HG03354 (cell line): ENCODE data around the gene NAGK.
"Not testable (repeated sequence)": the region's sequence is repeated elsewhere in the genome, so short reads cannot be mapped to it uniquely, and the experiment has no call there.

Experiments
- ATAC-seq: cut with Tn5 transposase; IDR thresholded peaks from one replicate; pipeline ENCODE4 v1.9.1; 2021; ENCODE audit warnings: mild to moderate bottlenecking; ENCODE audit not compliant: unreplicated experiment, poor library complexity, severe bottlenecking

Gene NAGK

DNA sequence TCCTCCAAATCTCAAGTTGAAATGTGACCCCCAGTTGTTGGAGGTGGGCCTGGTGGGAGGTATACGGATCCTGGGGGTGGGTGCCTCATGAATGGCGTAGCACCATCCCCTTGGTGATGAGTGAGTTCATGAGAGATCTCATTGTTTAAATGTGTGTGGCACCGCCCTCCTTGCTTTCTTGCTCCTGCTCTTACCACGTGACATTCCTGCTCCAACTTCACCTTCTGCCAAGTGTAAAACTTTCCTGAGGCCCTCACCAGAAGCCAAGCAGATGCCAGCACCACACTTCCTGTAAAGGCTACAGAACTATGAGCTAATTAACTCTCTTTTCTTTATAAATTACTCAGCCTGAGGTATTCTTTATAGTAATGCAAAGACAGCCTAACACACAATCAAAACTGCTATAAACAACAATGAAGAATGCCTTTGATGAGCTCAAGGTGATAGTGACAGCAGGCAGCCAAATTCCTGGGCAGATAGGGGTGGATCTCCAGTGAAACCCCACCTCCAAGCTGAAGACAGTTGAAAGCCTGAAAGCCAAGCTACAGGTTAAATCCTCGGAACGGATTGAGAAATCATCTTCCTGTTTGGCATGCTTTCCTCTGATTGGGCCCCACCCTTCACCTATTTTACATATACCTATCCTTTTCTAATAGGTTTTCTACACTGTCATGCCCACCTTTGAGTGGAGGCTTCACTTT is 34.7 kb downstream of the NAGK start:
- ATAC-seq = no peak

DNA sequence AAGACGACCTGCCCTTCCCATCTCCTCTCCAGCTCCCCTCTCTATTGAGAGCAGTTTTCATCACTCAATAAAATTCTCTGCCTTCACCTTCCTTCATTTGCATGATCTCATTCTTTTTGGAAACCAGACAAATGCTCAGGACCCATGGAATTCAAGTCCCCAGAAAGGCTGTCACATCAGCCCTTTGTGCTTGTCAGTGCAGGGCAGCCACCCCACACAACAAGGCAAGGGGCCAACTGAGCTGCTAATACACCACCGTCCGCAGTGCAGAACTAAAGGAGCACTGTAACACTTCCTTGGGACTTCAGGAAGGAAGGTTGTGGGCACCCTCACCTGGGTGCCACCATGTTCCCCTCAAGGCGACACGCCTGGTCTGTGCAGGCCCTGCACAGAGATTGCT is 35.4 kb downstream of the NAGK start:
- no peak for ATAC-seq

DNA sequence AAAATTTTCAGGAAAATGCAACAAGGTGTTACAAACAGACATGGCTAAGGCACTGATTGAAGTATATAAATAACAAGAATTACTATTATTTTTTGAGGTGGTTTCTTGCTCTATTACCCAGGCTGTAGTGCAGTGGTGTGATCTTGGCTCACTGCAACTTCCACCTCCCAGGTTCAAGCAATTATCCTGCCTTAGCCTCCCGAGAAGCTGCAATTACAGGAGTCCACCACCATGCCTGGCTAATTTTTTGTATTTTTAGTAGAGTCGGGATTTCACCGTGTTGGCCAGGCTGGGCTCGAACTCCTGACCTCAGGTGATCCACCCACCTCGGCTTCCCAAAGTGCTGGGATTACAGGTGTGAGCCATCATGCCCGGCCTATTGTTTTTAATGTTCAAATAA is 38.0 kb downstream of the NAGK start:
- ATAC-seq = not testable (repeated sequence)

- ATAC-seq = no peak
Measured at GRCh38 chr2:71108091-71108490, 39.6 kb downstream of the NAGK start.

DNA sequence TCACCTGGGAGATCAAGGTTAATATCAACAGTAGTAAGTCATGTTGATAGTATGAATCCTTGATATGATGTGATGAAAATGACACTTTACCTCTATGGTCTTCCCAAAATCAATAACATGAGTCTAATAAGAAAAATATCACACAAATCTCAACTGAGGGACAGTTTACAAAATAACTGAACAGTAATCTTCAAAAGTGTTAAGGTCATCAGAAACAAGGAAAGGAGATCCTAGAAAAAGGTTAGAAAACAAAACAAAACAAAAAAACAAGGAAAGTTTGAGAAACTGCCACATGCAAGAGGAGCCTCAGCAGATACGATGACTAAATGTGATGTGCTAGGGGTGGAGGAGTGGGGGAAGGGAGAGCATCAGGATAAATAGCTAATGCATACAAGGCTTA is 45.4 kb downstream of the NAGK start:
- ATAC-seq = no peak

DNA sequence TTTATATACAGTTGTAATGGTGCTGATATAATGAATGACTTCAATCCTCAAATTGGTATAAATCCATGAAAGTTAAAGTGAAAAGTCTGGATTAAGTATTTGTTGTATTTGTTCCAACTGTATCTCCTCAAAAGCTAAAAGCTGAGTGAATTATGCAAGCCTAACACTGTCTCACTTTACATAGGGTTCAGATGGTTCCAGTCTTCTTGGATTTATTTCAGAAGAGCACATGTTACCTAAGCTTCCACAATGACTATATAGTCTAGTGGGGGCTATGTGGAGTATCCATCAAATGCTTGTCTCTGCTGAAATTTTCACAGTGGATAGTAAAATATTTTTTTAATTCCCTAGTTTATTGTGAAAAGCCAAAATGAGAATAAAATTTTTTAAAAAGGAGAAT is 48.6 kb downstream of the NAGK start:
- ATAC-seq = no peak

GRCh38 chr2:71120195-71120594 is 51.7 kb downstream of the NAGK start:
- ATAC-seq = no peak

DNA sequence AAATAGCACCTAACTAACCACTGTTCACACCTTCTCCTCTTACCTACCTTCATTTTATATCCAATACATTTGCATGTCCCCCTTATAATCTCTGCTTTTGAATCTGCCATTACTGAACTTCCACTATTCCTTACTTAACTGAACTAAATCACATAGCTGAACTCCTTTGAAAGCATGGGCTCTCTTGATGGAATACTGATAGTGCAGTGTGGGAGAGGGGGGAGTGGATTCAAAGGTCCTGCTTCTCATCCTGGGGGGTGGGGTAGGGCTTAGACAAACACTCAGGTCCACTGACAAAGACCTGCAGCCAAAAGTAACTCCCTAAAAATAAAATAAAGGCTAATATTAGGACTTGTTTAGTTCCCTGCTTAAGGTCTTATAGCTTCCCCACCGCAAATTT is 53.0 kb downstream of the NAGK start:
- ATAC-seq = no peak

GRCh38 chr2:71122387-71123298 is 54.2 kb downstream of the NAGK start:
- ATAC-seq = no peak

DNA sequence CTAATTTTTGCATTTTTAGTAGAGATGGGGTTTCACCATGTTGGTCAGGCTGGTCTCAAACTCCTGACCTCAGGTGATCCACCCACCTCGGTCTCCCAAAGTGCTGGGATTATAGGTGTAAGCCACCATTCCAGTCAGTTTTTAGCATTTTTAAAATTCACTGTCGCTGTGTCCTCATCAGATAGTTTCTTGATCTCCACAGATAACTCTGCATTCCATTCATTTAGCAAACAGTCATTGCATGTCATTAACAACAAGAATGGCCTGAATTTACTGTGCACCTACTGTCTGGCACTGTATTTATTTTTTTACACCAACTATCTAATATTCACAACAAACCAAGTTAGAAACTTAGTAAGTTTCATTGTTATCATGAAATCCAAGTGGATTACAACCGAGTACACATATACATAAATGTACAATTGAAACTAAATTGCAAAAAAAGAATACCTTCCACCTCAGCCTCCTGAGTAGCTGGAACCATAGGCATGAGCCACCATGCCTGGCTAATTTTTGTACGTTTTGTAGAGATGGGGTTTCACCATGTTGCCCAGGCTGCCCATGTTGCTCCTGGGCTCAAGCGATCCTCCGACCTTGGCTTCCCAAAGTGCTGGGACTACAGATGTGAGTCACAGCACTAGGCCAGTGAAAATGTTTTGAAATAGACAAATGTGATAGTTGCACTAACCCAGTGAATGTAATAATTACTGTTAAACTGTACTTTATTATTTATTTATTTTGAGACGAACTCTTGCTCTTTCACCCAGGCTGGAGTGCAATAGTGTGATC is 57.3 kb downstream of the NAGK start:
- ATAC-seq = no peak

DNA sequence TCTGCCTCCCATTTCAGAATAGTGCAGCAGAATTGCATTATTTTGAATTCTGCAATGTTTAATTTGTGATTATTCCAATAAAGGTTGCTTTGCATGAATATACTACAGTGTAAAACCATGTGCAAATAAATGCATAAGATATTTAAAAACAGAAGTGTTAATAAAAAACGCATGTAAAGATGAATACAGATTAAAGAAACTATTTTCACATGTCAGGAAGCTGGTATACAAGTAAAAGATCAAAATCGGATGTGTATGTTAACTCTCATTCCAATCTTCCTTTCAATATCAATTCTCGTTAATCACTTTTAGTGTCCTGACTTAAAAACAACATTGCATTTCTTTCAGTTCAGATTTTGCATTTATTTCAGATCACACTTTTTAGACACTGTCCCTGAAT is 58.5 kb downstream of the NAGK start:
- no peak for ATAC-seq
